Activated naive CD4-positive, alpha-beta T cell treated with anti-CD3 and anti-CD28 coated beads, Interleukin-2, amount 50 U/mL, for 16 hours (primary cell): ENCODE data around the gene LRMDA.
"Not testable (repeated sequence)": the region's sequence is repeated elsewhere in the genome, so short reads cannot be mapped to it uniquely, and the experiment has no call there.

Source experiments
- DNase-seq: peaks from one replicate; pipeline ENCODE4 v3.0.0-alpha.2; 2020

The LRMDA gene

GRCh38 chr10:76038696-76039095, 607.3 kb downstream of the LRMDA start:
- DNase-seq = no peak

GRCh38 chr10:76040107-76040829, 608.8 kb downstream of the LRMDA start:
- DNase-seq = no peak

GRCh38 chr10:76040830-76041220, 609.4 kb downstream of the LRMDA start:
- no peak for DNase-seq

DNA sequence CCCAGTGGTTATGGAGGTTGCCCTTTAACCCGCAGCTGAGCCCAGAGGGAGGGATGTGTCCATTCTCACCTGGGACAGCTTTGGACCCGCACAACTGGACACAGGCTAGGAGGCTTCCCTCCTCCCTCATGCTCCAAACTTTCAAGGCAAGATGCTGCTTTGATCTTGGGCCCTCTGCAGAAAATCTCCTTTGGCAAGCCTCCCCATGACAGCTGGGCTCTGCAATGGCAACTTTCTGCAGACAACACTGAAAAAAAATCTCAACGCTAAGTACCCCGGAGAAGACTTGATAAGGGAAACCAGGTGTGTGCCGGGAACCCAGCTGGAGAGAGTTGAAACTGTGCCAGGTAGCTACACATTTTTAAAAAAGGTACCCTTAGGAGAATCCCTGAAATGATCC, 610.1 kb downstream of the LRMDA start:
- DNase-seq = no peak

DNA sequence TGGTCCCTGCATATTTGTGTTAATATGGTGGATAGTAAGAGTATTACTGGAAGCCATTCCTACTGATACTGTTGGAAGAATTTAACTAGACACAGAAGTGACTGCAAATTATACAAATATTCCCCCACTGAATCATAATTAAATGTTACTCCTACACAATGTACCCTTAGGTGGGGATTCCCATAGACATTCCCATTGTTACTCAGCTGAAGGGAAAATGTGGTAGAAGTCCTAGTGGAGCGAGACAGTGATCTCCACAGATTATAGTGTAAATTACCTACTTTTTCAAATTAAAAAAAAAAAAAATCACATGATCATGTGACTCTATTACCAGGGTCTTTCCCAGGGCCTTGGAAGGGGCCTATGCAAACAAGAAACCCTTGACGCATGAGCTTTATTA, 611.8 kb downstream of the LRMDA start:
- DNase-seq = no peak

DNA sequence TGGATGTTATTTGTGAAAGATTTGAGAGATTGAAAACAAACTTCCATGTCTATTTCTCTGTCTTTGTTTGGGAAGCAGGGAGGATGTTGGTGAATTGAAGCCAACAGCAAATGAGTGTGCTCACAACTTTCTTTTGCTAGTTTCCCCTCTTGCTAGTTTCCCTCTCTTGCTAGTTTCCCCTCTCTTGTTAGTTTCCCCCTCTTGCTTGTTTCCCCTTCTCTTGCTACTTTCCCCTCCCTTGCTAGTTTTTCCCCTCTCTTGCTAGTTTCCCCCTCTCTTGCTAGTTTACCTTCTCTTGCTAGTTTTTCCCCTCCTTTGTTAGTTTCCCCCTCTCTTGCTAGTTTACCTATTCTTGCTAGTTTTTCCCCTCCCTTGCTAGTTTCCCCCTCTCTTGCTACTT, 613.3 kb downstream of the LRMDA start:
- DNase-seq = no peak

DNA sequence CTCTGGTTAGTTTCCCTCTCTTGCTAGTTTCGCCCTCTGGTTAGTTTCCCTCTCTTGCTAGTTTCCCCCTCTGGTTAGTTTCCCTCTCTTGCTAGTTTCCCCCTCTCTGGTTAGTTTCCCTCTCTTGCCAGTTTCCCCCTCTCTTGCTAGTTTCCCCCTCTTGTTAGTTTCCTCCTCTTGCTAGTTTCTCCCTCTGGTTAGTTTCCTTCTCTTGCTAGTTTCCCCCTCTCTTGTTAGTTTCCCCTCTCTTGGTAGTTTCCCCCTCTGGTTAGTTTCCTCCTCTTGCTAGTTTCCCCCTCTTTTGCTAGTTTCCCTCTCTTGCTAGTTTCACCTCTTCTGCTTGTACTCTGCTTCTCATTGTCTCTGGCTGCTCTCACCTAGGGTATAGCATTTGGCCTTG, 613.8 kb downstream of the LRMDA start:
- no peak for DNase-seq

DNA sequence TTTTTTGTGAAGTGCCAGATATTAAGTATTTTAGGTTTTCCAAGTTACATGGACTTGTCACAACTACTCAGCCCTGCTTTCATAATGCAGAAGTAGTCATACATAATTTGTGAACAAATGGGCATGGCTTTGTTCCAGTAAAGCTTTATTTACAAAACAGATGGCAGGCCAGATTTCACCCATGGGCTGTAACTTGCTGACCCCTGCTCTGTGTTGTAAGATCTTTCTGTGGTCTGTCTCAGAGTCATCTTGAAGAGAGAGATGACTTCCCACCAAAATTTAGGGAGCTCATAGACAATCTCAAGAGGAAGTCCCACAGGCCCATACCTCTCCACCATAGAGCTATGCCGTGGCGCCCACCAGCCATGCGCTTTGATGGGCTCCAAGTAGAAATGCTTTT, 616.1 kb downstream of the LRMDA start:
- no peak for DNase-seq

- no peak for DNase-seq
Measured at GRCh38 chr10:76049581-76050290, 618.3 kb downstream of the LRMDA start.

DNA sequence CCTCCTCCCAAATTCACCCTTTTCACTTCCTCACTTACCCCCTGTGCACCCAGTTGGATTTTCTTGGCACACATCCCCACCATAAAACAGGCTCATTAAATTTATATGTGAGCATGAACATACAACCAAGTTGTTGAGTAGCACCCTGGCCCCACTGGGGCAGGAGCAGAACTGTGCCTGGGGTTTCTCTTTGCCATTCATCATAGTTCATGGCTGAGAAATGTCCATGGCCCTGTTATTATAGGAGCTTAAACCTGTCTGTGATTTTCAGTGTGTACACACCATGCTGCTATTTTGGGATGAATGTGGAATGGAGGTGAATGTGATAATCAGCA, 618.8 kb downstream of the LRMDA start:
- DNase-seq = no peak

DNA sequence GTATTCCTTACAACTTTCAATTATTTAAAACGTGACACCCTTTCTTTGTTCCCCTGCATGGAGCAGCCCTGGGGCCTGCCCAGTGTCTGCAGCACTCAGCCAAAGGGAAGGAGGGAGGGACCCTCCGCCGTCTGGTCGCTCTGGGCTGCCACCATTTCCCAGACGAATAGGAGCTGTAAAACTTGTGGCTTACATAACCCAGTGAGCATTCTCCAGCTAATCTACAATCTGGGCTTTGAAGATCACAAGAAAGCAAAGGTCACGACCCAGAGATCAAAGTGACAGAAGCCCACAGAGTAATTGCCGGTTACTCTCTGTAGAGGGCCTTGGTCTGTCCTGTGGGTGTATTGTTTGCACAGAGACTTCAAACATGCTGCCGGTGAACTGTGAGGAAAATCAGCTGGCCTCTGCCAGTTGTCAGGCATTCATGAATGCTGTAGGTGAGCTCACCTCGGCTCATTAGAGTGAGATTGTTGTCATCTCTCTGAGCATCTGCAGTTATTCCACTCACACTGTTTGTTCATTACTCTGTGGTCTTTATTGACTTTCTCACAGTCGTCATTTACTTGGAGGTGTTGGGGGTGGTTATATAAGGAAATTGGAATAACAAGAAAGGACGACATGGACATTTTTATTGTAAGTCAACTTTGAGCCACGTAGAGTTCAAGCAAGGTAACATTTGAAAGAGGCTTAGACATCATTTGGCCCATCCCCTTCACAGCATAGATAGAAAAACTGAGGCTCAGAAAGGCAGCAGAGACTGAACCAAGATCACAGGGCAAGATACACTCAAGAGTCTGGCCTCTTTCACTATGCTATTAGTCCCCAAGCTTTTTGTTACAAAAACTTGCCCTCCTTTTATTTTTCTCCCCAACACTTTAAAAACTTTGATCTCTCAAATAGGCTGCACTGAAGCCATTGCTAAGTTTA, 619.8 kb downstream of the LRMDA start:
- no peak for DNase-seq

- DNase-seq = no peak
Measured at GRCh38 chr10:76052682-76053503, 621.5 kb downstream of the LRMDA start.

GRCh38 chr10:76055466-76055865, 624.0 kb downstream of the LRMDA start:
- no peak for DNase-seq

GRCh38 chr10:76055963-76056362, 624.5 kb downstream of the LRMDA start:
- DNase-seq = no peak

- DNase-seq = not testable (repeated sequence)
Measured at GRCh38 chr10:76060993-76061392, 629.6 kb downstream of the LRMDA start.

GRCh38 chr10:76066457-76066856, 635.0 kb downstream of the LRMDA start:
- DNase-seq = no peak

- DNase-seq = no peak
Measured at GRCh38 chr10:76067447-76067846, 636.0 kb downstream of the LRMDA start.

GRCh38 chr10:76068856-76069255, 637.4 kb downstream of the LRMDA start:
- DNase-seq = no peak

GRCh38 chr10:76070916-76071315, 639.5 kb downstream of the LRMDA start:
- no peak for DNase-seq

DNA sequence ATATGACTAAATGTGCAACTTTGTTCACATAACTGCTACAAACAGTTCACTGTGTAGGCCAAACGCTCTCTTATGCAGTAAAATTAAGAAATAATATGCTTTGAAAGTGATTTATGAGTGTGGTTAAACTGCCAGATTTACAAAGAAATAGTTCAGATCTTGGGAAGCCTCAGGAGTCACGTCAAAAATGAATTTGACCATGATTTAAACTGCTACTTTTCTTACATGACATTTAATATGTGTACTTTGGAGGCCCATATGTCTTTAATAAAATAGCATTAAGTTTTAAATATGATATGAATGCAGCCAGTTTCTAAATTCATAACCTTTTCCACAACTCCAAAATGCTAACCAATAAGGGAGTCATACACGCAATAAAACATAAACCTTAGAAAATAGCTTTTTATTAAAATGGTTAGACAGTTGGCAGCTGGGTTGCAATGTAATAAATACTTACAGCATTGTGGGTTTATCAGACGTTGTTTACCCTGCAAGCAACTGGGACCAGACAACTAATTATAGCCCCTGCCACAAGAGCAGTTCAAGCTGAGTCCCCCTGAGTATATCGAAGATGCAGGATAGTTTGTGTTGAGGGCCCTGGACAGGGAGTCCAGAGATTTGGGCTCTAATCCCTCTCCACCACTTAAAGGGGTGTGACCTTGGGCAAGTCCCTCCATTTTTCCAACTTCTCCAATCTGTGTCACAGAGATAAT, 640.4 kb downstream of the LRMDA start:
- DNase-seq = no peak

GRCh38 chr10:76072384-76072783, 641.0 kb downstream of the LRMDA start:
- no peak for DNase-seq

- no peak for DNase-seq
Measured at GRCh38 chr10:76073524-76073923, 642.1 kb downstream of the LRMDA start.
